Ammon's horn (tissue), 1 donor: Measurements from ENCODE around the gene LLGL2.
"Not testable (repeated sequence)": the region's sequence is repeated elsewhere in the genome, so short reads cannot be mapped to it uniquely, and the experiment has no call there.

Source experiments
- DNase-seq: peaks from one replicate; pipeline ENCODE4 v3.0.0-alpha.2; 2016; ENCODE audit warnings: low spot score

LLGL2 gene

DNA sequence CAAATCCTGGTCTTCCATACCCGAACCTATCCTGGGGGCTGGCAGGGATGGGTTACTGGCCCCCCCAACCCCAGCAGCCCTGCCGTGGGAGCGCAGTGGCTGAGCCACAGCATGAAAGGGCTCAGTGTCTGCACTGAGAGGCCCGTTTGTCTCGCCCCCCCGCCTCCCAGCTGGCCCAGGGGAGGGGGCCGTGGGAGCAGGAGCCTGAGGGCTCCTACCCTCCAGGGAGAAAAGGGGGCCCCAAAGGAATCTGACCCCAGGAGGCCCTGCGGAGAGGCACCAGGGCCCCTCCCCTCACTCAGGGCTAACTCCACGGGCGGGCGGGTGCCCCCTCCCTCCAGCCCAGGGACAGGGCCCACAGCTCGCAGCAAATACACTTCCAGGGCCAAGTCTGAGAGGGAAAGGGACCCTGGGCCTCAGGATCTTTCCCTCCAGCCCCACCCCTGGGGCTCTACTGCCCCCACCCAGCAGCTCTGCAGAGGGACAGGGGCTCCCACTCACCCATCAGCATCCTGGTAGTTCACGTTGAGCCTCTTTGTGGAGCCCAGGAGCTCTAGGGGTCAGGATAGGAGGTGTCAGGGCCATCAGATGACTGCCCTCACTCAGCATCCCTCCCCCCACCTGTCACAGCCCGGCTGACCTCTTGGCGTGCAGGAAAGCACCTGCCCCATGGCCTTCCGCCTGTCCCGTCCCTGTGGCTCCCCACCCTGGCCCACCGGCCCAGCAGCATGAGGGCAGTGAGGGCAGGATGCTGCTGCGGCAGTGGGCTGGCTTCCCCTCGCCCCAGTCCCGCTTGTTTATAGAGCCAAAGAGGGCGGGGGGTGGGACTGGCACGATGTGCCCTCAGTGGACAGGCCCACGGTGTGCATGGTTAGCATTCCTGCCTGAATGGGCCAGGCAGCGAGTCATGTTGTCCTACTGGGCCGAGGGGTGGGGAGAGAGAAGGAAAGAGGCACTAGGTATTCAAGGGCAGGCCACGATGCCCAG lies 17.5 kb upstream of the LLGL2 start:
- DNase-seq, result peak; percentile 94

DNA sequence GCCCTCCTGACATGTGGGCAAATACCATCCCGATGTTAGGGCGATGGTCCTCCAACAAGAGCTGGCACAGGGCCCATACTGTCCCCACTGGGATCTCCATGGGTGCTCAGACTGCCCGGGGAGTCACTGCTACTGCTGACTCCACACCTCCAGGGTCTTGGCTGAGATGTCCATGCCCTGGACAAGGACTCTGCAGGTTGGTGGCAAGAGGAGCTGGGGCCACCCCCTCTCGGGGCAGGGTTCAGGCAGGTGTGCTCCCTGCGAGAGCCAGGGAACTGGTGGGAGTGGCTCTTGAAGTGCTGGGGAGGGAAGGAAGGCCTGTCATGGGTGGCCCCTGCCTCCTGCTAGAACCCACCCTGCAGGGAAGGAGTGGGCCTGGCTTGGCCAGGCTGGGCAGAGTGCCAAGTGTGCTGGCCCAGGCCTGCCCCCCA lies 16.6 kb upstream of the LLGL2 start:
- DNase-seq, result no peak

DNA sequence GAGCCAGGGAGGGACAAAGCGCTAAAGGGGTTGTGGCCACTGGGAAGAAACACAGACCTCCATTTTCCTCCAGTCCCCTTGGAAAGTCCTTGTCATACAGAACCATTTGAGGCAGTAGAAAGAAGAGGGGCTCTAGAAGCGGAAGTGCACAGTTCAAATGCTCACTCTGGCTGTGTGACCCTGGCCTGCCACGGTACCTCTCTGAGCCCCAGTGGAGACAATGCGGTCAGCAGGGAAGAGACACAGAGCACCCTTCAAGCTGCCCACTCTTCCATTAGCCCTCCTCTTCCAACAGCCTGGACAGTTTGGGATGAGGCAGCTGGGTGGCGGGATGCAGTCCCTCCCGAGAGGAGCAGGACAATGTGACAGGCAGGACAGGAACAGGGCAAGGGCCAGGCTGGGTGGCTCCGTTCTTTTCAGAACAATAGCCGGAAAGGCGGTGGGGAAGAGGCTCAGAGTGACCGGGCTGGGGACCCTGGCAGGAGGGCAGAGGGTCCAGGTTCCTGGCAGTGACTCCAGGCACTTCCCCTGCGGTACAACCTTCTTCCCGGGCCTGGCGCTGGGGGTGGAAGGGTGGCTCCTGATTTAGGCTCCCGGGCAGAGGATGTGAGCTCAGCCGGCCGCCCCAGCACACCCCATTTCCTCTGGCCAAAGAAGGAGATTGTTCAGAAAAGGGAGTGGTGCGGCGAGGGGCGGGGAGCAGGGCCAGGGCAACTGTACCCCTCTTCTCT lies 15.8 kb upstream of the LLGL2 start:
- no peak for DNase-seq

DNA sequence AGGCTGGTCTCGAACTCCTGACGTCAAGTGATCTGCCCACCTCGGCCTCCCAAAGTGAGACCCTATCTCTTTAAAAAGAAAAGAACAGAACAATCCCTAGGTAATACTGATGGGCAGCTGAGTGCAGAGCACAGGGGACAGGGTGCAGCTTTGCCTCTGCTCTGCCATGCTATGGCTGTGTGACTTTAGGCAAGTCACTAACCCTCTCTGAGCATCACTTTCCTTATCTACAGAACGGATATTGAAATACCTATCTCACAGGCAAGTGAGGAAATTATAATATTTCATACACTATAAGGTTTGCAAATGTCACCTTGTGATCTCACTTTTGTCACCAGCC lies 14.3 kb upstream of the LLGL2 start:
- no peak for DNase-seq

DNA sequence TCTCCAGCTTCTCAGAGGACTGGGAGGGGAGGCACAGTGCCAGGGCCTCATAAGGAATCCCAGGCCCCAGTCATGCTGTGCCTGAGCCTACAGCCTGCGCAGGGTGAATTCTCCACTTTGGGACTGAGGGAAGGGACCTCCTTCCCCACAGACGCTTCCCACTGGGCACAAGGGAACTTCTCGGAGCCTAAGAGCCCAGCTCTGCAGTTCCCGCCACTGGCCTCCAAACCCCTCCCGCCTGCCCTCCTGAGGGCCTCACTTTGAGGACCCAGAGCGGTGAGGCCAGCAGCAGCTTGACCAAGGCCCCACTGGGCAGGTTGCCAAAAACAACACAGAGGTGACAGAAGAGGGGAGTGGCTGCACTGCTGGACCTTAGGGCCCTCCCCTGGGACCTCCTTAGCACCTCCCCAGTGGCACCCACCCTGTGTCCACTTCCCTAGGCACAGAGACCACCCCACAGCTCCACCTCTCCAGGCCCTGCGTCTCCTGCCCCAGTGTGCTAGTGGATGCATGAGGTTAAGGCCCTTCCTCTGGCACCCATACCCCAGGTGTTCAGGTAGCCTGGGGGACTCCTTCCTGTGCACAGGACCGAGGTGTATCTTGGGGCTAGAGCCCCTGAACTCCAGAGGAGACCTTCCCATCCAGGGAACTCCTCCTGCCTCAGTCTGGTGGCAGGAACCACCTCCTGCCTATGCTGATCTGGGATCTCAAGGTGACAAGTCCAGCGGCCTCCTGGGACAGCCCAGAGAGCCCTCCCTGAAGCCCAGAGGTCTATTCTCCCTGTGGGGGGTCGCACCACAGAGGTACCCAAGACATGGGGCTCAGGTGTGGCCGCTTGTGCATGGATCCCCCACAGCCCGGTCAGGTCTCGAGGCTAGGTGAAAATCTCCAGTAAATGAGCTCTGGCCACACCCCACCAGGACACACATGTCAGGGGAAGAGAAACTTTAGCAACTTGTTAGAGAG lies 13.6 kb upstream of the LLGL2 start:
- DNase-seq, result no peak

DNA sequence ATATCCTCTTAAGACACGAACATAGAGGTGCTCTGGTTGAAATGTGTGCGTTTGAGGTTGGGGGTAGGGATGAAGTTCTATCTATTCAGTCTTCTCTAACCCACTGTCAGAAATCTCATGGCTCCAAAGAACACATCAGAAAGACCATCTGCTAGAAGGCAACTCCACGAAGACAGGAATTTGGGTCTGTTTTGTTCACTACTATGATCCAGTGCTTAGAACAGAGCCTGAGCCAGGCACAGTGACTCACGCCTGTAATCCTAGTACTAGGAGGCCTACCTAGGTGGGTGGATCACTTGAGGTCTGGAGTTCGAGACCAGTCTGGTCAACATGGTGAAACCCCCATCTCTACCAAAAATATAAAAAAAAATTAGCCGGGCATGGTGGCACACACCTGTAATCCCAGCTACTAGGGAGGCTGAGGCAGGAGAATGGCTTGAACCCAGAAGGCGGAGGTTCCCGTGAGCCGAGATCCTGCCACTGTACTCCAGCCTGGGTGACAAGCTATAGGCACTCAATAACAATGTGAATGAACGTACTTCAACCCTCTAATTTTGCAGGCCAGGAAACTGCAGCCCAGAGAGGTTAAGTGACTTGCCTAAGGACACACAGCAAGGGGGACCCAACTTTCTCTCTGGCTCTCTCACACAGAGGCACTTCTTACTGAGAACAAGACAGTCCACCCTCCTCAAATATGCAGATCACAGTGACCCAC lies 12.4 kb upstream of the LLGL2 start:
- DNase-seq, result no peak

DNA sequence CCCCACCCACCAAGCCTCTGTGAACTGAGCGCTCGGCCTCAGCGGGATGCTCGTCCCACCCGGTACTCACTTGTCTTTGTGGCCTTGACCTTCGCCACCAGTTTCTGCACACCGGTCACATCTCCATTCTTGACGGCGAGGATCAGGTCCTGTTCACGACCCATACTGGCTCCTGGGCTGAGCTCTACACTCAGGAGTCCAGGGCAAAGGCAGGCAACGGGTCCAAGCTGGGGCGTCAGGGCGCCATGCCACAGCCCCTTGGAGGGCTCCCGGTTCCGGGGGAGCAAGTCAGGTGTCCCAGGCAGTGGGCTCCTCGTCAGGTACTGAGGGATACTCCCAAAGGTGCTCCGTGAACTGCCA lies 11.9 kb upstream of the LLGL2 start:
- no peak for DNase-seq

DNA sequence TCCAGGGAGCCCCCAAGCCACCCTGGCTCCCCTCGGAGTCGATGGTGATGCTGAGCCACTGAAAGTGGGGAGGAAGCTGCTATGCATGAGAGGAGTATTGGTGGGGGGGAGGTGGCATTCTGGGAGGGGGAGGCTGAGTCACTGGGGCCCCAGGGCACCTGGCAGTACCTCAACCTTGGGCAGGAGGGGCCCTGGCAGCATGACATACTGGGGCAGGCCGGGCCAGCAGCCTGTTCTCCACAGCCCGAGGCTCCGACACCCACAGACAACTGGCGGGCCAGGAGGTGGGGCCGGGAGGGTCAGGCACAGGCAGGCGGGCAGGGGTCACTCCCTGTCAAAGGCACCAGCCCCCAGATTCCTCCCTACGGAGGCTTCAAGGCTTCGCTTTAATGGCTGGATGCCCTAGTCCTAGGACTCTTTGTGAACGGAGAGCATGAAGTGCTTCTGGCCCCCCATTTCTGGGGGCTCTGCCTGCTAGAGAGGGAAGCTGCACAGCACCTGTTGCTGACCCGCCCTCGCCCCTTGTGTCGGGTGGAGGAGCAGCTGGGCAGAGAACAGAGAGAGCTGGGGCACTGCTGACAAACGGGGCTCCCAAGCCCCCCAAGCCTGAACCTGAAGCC lies 11.1 kb upstream of the LLGL2 start:
- DNase-seq, result no peak

DNA sequence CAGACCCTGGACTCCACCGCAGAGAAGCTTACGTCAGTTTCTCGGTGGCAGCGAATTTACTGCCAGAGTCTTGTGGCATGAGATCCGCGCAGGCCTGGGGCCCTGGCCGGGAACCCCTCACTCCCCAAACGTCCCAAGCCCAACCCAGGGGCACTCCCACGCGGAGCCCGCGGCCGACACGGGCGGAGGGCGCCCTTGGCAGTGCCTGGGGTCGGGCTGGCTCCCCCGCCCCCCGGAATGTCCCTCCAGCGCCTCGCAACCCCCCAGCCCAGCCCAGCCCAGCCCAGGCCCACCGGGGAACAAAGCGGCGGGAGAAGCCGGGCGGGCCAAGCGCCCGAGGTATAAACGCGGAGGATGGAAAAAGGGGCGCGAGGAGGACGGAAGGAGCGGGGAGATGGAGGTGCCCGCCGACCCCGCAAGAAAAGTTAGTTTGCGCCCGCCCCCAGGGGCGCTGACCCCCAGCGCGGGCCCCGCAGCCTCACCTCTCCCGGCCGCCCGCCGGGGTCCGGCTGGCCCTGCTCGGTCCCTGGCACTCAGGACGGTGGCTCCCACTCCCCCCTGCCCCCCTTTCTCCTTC lies 10.5 kb upstream of the LLGL2 start:
- no peak for DNase-seq

DNA sequence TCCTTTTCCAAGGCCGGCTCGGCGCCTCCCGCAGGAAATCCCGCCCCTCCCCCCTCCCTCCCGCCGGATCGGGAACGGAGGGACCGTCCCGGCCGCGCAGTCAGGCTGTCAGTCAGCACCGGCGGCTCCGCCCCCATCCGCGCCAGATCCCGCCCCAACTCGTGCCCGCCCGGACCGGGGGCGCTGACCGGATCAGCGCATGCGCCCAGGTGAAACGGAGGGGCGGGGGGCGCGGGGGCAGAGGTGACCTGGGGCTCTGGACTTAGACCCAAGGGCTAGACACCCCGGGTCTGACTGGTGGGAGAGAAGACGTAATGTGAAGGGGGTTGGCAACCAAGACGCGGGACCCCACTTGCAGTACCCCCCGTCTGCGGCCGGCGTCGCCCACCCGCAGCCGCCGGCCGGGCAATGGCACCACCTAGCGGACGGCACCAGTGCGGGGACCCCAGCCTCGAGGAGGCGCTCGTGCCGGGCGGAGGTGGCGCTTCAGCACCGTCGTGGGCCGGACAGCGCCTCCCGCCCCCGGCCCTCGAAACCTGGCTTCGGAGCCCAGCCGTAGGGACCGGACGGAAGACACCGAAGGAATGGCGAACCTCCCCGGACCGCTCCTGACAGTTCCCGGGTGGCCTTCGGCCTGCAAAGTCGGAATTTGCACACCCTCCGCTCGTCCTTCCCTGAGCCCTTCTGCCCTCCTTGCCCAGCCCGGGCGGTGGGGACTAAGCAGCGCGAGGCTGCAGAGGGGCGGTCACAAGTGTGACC lies 9.8 kb upstream of the LLGL2 start, which contains the start of gene CASKIN2:
Gene CASKIN2, minus strand, starts transcription at position 42 of the 759 bp plus-strand sequence. CDS start 1,733 bp downstream, outside the sequence.
- peak; percentile 95 for DNase-seq

DNA sequence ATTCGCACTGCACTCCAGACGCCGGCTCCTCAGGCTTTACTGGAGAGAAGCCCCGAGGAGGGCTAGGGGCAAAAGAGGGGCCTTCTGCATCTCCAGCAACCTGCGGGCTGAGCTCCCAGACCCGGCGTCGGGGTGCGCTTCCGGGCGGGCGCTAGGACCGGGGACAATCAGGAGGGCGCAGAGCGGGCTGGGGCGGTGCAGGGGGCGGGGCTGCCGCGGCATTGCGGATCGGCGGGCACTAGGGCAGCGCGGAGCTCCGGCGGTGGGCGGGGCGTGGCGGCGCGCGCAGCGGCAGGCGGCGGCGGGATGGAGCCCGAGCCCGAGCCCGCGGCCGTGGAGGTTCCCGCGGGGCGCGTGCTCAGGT lies 9.3 kb upstream of the LLGL2 start, which contains the start of gene TSEN54:
Gene TSEN54, plus strand, starts transcription at position 274 of the 364 bp plus-strand sequence. Its CDS starts 33 bp downstream, at position 307.
- peak; percentile 96 for DNase-seq

DNA sequence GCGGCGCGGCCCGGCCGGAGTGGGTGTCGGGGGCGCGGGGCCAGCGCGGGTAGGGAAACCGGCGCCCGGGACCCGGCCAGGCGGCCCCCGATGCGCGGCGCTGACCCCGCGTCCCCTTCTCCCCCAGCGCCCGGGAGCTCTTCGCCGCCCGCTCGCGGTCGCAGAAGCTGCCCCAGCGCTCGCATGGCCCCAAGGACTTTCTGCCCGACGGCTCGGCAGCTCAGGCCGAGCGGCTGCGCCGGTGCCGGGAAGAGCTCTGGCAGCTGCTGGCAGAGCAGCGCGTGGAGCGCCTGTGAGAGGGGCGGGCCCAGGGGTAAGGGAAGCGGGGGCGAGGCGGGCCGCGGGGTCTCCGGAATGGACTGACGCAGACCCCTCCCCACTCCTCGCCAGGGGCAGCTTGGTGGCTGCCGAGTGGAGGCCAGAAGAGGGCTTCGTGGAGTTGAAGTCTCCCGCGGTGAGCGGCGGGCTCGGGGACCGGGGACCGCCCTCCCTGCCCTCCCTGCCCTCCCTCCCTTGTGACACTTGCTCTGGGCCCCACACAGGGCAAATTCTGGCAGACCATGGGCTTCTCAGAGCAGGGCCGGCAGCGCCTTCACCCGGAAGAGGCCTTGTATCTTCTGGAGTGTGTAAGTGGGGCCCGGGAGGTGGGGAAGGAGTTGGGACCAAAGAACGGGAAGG lies 8.7 kb upstream of the LLGL2 start:
- no peak for DNase-seq

DNA sequence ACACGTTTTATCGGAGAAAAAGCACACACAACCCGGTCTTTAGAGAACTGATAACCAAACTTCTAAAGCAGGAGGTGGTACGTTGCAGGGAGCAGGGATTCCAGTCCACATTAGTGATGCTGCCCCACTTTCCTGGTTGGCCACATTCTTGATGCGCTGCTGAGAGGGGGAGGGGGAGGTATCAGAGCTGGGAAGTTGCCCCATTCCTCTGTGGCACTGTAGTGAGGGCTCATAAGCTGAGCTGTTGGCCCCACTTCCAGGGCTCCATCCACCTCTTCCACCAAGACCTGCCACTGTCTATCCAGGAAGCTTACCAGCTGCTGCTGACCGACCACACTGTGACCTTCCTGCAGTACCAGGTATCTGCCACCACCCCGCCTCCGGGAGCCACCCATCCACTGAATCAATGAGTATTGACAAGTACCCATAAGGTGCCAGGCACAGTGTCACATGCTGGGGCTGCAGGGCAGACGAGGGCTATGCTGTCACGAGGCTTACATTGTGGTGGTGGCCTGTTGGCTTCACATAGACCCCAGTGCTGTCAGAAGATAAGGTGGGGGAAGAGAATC lies 8.1 kb upstream of the LLGL2 start:
- DNase-seq, result no peak

DNA sequence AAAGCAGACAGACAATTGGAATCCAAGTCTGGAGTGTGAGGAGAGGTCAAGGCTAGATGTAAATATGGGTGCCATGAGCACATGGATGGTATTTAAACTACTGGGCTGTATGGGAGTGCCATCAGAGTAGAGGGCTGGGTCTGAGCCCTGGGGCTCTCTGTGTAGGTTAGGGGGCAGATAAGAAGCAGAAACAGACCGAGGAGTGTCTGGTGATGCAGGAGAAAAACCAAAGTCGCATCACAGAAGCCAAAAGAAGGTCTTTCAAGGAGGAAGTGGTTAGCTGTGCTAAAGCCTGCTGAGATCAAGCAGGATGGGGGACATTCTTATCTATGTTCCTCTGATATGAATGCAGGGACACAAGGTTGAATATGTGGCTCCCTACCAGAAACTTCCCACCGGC lies 7.3 kb upstream of the LLGL2 start:
- DNase-seq, result no peak

DNA sequence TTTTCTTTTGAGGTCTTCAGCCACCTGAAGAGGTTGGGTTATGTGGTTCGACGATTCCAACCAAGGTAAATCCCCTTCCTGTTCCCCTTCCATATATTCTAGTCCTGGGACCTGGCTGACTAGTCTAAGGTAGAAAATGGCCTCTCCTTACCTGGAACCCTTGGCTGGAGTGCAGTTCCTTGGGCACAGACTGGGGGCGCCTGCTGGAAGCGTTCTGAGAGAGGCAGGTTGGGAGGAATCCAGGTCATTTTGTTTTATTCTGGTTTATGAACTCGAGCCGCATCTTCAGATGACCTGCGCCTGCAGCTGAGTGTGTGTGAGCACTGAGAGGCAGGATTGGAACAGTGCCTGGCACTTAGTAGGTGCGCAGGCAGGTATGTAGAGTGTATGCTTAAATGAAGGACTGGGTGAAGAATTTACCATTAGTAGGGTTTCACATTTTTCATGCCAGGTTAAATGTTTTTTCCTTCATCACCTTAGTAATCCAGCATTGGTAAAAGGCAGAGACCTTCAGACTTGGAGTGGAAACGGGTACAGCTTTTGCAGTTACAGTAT lies 6.4 kb upstream of the LLGL2 start:
- DNase-seq, result no peak

DNA sequence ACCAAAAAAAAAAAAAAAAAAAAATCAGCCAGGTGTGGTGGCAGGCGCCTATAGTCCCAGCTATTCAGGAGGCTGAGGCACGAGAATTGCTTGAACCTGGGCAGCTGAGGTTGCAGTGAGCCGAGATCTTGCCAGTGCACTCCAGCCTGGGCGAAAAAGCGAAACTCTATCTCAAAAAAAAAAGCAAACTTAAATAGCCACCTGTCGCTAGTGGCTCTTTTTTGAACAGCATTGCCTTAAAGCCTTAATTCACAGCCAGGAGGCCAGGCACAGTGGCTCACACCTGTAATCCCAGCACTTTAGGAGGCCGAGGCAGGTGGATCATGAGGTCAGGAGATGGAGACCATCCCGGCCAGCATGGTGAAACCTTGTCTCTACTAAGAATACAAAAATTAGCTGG lies 5.1 kb upstream of the LLGL2 start:
- DNase-seq, result not testable (repeated sequence)

DNA sequence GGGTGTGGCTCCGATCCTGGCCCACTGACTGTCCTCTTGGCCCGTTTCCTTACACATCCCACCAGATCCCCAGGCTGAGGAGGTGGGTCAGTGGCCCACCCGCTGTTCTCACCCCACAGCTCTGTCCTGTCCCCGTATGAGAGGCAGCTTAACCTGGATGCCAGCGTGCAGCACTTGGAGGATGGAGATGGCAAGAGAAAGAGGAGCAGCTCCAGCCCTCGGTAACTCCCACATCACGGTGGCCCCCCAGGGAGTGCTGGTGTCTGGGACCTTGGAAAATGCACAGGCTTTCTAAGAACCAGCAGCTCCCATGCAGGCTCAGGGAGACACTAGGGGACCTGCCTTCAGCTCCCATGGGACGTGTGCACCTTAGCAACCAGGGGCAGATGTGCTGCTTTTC lies 4.2 kb upstream of the LLGL2 start:
- no peak for DNase-seq

DNA sequence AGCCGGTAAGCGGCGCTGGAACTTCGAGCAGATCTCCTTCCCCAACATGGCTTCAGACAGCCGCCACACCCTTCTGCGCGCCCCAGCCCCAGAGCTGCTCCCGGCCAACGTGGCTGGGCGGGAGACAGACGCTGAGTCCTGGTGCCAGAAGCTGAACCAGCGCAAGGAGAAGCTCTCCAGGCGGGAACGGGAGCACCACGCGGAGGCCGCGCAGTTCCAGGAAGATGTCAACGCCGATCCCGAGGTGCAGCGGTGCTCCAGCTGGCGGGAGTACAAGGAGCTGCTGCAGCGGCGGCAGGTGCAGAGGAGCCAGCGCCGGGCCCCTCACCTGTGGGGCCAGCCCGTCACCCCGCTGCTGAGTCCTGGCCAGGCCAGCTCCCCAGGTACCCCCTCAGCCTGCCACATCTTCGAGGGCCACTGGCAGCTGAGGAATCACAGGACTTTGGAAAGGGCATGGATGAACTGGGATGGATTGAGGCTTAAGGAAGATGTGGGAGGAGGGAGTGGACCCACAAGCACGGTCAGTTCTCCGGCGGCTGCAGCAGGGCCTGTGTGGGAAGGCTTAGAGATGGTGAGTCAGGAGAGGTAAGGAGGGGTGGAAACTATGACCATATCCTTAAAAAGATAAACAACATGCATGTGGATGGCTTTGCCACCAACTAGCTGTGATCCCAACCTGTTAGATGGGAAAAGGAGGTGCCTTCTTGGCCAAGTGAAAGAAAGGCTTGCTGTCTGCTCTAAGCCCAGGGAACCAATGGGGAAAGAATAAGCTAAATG lies 3.4 kb upstream of the LLGL2 start:
- no peak for DNase-seq
